K562 (cell line): Measurements from ENCODE around the gene IL27RA. TPM values are rescaled to one million over a fixed set of nuclear protein-coding genes. Genes with fewer than 3 reads are reported as not detected.

ENCODE experiments used
- ATF1 ChIP-seq, 2 experiments: fragments of 450-650 bp in 1 of 2; IDR thresholded peaks; 2 replicates each; pipeline ENCODE4 v1.6.1; 2016; ENCODE audit warnings: missing compliant biosample characterization in 1 of 2, missing genetic modification characterization in 1 of 2
- ELF4 ChIP-seq: fragments of 450-650 bp; formaldehyde crosslinking; IDR thresholded peaks from 2 replicates; pipeline ENCODE4 v1.4.0; 2022; ENCODE audit warnings: missing genetic modification characterization
- HDAC2 ChIP-seq: fragments of 450-650 bp; IDR thresholded peaks from 2 replicates; pipeline ENCODE4 v1.6.1; 2016; ENCODE audit warnings: mild to moderate bottlenecking
- KDM4B ChIP-seq, 2 experiments: fragments of 450-650 bp in 1 of 2; sonication (generic) in 1 of 2; IDR thresholded peaks; 2 replicates each; pipeline ENCODE4 v1.6.1; 2016 to 2017; ENCODE audit warnings: borderline replicate concordance in 2 of 2, antibody characterized with exemption in 1 of 2, low read depth in 1 of 2, mild to moderate bottlenecking in 1 of 2
- KLF1 ChIP-seq: fragments of 450-650 bp; IDR thresholded peaks from 2 replicates; pipeline ENCODE4 v1.6.1; 2016; ENCODE audit warnings: missing genetic modification characterization, missing compliant biosample characterization
- NFATC3 ChIP-seq: fragments of 450-650 bp; IDR thresholded peaks from 2 replicates; pipeline ENCODE4 v1.6.1; 2017; ENCODE audit warnings: mild to moderate bottlenecking
- NR2F6 ChIP-seq: fragments of 450-650 bp; formaldehyde crosslinking; IDR thresholded peaks from 2 replicates; pipeline ENCODE4 v1.4.0; 2020; ENCODE audit warnings: mild to moderate bottlenecking
- NUFIP1 ChIP-seq: fragments of 450-650 bp; IDR thresholded peaks from 2 replicates; pipeline ENCODE4 v1.6.1; 2018; ENCODE audit not compliant: partially characterized antibody
- PURB ChIP-seq: sonication (generic); formaldehyde crosslinking; IDR thresholded peaks from 2 replicates; pipeline ENCODE4 v1.9.0; 2021; ENCODE audit warnings: low read depth, mild to moderate bottlenecking, missing genetic modification reagents
- RFX5 ChIP-seq: IDR thresholded peaks from 2 replicates; pipeline ENCODE4 v1.6.1; 2011; ENCODE audit warnings: low read depth, mild to moderate bottlenecking, improper control_type of control experiment, low read length
- SMAD3 ChIP-seq: fragments of 450-650 bp; formaldehyde crosslinking; conservative IDR thresholded peaks from 2 replicates; pipeline ENCODE4 v1.4.0; 2020; ENCODE audit warnings: mild to moderate bottlenecking
- SNIP1 ChIP-seq: fragments of 450-650 bp; IDR thresholded peaks from 2 replicates; pipeline ENCODE4 v1.7.1; 2017; ENCODE audit warnings: low read depth, mild to moderate bottlenecking
- TCF3 ChIP-seq: sonication (generic); formaldehyde crosslinking; IDR thresholded peaks from 2 replicates; pipeline ENCODE4 v1.4.0; 2020; ENCODE audit warnings: mild to moderate bottlenecking, missing genetic modification reagents
- TEAD1 ChIP-seq, 2 experiments: fragments of 450-650 bp in 1 of 2; sonication (generic) in 1 of 2; formaldehyde crosslinking; IDR thresholded peaks; 2 replicates each; pipeline versions ENCODE4 v1.4.0 to v1.8.0; 2020 to 2022; ENCODE audit warnings: mild to moderate bottlenecking in 2 of 2, missing genetic modification reagents in 1 of 2
- polyA plus RNA-seq, 8 experiments: library from polyadenylated mRNA; depleted of rRNA in 4 of 8; stranded (reverse) in 5 of 8; unstranded in 3 of 8; fragments of >200 nt; fragmentation: Nextera tagmentation in 2 of 8; fragmentation: Illumina TruSeq in 1 of 8; extraction: Ambion mirVana in 2 of 8; extraction: Trizol in 1 of 8; gene quantifications; 2 replicates each; pipeline versions ENCODE4 v1.2.1 to v1.2.3, GENCODE V29; 2011 to 2014; ENCODE audit warnings: inconsistent platforms in 1 of 8, missing spikeins in 1 of 8
- total RNA-seq, 7 experiments: library from RNA; depleted of rRNA in 6 of 7; stranded (reverse); fragments of >200 nt in 6 of 7; fragmentation: Illumina TruSeq in 2 of 7; extraction: Trizol in 2 of 7; gene quantifications; 2 replicates each; pipeline versions ENCODE4 v1.2.1 to v1.2.3, GENCODE V29; 2011 to 2021; ENCODE audit warnings: low replicate concordance in 1 of 7
- TF ChIP-seq, protein P1 (sequence below): fragments of 450-650 bp; IDR thresholded peaks from 2 replicates; pipeline ENCODE4 v1.6.1; 2016; ENCODE audit warnings: low read depth, mild to moderate bottlenecking, moderate library complexity
- TF ChIP-seq, protein P2 (sequence below), 2 experiments: fragments of 450-650 bp in 1 of 2; sonication (generic) in 1 of 2; formaldehyde crosslinking; conservative IDR thresholded peaks; 2 replicates each; pipeline versions ENCODE4 v1.4.0 to v1.8.1; 2020 to 2022; ENCODE audit warnings: mild to moderate bottlenecking in 1 of 2, missing genetic modification reagents in 1 of 2
- TF ChIP-seq, protein P3 (sequence below), 2 experiments: fragments of 450-650 bp; IDR thresholded peaks; 2 replicates each; pipeline ENCODE4 v1.6.1; 2018; ENCODE audit warnings: mild to moderate bottlenecking in 2 of 2, low read depth in 1 of 2; ENCODE audit not compliant: partially characterized antibody in 2 of 2
- TF ChIP-seq, protein P4 (sequence below): fragments of 450-650 bp; formaldehyde crosslinking; IDR thresholded peaks from 2 replicates; pipeline ENCODE4 v1.4.0; 2020; ENCODE audit warnings: mild to moderate bottlenecking, moderate library complexity

The IL27RA gene
- total and polyA plus RNA-seq, 9 of the 15 experiments (the other 6 are each of a cell fraction or from before 2014, with no cell fraction given): 1.9 to 15.9 (median 12.0) TPM

DNA sequence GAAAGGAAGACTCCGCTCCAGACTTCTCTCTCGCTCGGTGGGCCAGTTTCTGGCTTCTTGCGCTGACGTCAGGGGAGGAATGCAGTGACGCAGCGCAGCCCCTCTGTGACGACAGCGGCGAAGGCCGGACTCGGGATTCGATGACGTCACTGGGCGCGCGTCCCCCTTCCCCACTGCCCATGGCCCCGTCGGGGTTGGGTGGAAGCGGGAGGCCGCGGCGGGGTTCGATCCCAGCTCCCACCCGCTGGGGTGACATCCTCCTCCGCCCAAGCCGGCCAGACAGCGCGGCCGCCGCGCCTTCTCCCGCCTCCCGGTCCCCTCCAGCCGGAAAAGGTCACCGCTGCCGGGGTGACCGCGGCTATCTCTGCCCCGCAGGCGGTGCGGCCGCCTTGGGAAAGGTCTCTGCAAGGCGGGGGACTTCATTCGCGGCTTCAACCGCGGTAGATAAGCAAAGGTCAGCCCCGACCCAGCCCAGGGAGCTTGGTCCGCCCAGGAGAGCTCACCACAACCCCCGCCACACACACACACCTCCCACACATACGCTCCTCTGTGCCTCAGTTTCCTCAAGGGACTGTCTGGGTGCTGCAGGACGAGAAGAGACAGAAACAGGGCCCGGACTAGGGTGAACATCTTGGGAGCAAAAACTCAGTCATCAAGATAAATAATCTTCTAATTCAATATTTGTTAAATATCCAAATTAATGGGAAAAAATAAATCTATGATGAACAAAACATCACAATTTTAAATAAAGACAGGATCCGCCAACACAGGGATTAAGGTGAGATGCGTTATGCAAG is 24.6 kb upstream of the IL27RA start (continued):
- TF ChIP-seq ELF4: 0 out of 2 replicates have a peak, but pooled peaks have one; percentile 80
- TF ChIP-seq TCF3 (CRISPR knock-in tag): peak; percentile 100
- TF ChIP-seq TEAD1 (CRISPR knock-in tag; IDR thresholded peaks at IDR 0.05): peak; percentile 62 to 85; a peak in 3 of 4 replicates
- TF ChIP-seq, protein P1, sequence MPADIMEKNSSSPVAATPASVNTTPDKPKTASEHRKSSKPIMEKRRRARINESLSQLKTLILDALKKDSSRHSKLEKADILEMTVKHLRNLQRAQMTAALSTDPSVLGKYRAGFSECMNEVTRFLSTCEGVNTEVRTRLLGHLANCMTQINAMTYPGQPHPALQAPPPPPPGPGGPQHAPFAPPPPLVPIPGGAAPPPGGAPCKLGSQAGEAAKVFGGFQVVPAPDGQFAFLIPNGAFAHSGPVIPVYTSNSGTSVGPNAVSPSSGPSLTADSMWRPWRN: peak; percentile 97
- TF ChIP-seq, protein P2, sequence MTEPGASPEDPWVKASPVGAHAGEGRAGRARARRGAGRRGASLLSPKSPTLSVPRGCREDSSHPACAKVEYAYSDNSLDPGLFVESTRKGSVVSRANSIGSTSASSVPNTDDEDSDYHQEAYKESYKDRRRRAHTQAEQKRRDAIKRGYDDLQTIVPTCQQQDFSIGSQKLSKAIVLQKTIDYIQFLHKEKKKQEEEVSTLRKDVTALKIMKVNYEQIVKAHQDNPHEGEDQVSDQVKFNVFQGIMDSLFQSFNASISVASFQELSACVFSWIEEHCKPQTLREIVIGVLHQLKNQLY (CRISPR knock-in tag; conservative IDR thresholded peaks at IDR 0.05): no peak
- TF ChIP-seq, protein P3, sequence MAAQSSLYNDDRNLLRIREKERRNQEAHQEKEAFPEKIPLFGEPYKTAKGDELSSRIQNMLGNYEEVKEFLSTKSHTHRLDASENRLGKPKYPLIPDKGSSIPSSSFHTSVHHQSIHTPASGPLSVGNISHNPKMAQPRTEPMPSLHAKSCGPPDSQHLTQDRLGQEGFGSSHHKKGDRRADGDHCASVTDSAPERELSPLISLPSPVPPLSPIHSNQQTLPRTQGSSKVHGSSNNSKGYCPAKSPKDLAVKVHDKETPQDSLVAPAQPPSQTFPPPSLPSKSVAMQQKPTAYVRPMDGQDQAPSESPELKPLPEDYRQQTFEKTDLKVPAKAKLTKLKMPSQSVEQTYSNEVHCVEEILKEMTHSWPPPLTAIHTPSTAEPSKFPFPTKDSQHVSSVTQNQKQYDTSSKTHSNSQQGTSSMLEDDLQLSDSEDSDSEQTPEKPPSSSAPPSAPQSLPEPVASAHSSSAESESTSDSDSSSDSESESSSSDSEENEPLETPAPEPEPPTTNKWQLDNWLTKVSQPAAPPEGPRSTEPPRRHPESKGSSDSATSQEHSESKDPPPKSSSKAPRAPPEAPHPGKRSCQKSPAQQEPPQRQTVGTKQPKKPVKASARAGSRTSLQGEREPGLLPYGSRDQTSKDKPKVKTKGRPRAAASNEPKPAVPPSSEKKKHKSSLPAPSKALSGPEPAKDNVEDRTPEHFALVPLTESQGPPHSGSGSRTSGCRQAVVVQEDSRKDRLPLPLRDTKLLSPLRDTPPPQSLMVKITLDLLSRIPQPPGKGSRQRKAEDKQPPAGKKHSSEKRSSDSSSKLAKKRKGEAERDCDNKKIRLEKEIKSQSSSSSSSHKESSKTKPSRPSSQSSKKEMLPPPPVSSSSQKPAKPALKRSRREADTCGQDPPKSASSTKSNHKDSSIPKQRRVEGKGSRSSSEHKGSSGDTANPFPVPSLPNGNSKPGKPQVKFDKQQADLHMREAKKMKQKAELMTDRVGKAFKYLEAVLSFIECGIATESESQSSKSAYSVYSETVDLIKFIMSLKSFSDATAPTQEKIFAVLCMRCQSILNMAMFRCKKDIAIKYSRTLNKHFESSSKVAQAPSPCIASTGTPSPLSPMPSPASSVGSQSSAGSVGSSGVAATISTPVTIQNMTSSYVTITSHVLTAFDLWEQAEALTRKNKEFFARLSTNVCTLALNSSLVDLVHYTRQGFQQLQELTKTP (IDR thresholded peaks at IDR 0.05; ENCODE audit: low read depth in 1 of 2, partially characterized antibody in 2 of 2): peak; percentile 85 to 87
- TF ChIP-seq SNIP1: no peak
- peak; percentile 92 for TF ChIP-seq ATF1 (CRISPR knock-in tag; IDR thresholded peaks at IDR 0.05)
- peak; percentile 100 for TF ChIP-seq ATF1 (tag; IDR thresholded peaks at IDR 0.05)
- TF ChIP-seq KDM4B (IDR thresholded peaks at IDR 0.05; ENCODE audit: borderline replicate concordance in 2 of 2, low read depth in 1 of 2): peak in 1 of 2 experiments; percentile 94; a peak in 2 of 4 replicates
- peak; percentile 21 for TF ChIP-seq NUFIP1
- TF ChIP-seq NFATC3: no peak
- TF ChIP-seq, protein P4, sequence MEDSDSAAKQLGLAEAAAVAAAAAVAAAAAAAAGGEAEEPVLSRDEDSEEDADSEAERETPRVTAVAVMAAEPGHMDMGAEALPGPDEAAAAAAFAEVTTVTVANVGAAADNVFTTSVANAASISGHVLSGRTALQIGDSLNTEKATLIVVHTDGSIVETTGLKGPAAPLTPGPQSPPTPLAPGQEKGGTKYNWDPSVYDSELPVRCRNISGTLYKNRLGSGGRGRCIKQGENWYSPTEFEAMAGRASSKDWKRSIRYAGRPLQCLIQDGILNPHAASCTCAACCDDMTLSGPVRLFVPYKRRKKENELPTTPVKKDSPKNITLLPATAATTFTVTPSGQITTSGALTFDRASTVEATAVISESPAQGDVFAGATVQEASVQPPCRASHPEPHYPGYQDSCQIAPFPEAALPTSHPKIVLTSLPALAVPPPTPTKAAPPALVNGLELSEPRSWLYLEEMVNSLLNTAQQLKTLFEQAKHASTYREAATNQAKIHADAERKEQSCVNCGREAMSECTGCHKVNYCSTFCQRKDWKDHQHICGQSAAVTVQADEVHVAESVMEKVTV (CRISPR knock-in tag): no peak
- peak; percentile 83 for TF ChIP-seq SMAD3 (CRISPR knock-in tag)
- 0 out of 2 replicates have a peak, but pooled peaks have one; percentile 31 for TF ChIP-seq RFX5
- TF ChIP-seq NR2F6 (CRISPR knock-in tag): peak; percentile 90
- peak; percentile 95 for TF ChIP-seq HDAC2
- peak; percentile 87 for TF ChIP-seq KLF1 (tag)
- no peak for TF ChIP-seq PURB (CRISPR knock-in tag)
